GM12878 (cell line): ENCODE measurements around the gene SEMA3A. TPM values are rescaled to one million over a fixed set of nuclear protein-coding genes. Genes with fewer than 3 reads are reported as not detected.

Experiments
- ATF7 ChIP-seq: fragments of 450-650 bp; IDR thresholded peaks from 2 replicates; pipeline ENCODE4 v1.6.1; 2016; ENCODE audit warnings: low read depth, mild to moderate bottlenecking
- E2F8 ChIP-seq: fragments of 450-650 bp; IDR thresholded peaks from 2 replicates; pipeline ENCODE4 v1.6.1; 2018; ENCODE audit warnings: mild to moderate bottlenecking, low read depth, moderate library complexity; ENCODE audit not compliant: partially characterized antibody
- ELK1 ChIP-seq: IDR thresholded peaks from 2 replicates; pipeline ENCODE4 v1.6.1; 2012; ENCODE audit warnings: low read depth, low read length, improper control_type of control experiment
- MTA2 ChIP-seq: fragments of 450-650 bp; IDR thresholded peaks from 2 replicates; pipeline ENCODE4 v1.6.1; 2016; ENCODE audit warnings: low read depth, mild to moderate bottlenecking, moderate library complexity
- NR2C2 ChIP-seq: IDR thresholded peaks from 2 replicates; pipeline ENCODE4 v1.6.1; 2011; ENCODE audit warnings: borderline replicate concordance, low read depth; ENCODE audit not compliant: control insufficient read depth, insufficient read length
- RUNX3 ChIP-seq: IDR thresholded peaks from 2 replicates; pipeline ENCODE4 v1.6.1; 2012; ENCODE audit warnings: low read length, inconsistent platforms
- SKIL ChIP-seq: fragments of 450-650 bp; IDR thresholded peaks from 2 replicates; pipeline ENCODE4 v1.6.1; 2017; ENCODE audit warnings: mild to moderate bottlenecking, low read depth, inconsistent platforms; ENCODE audit not compliant: poor library complexity, severe bottlenecking
- TCF7 ChIP-seq: IDR thresholded peaks from 2 replicates; pipeline ENCODE4 v1.6.1; 2014; ENCODE audit warnings: antibody characterized with exemption, borderline replicate concordance
- USF1 ChIP-seq: IDR thresholded peaks from 2 replicates; pipeline ENCODE4 v1.6.1; 2011; ENCODE audit warnings: borderline replicate concordance, low read depth, mild to moderate bottlenecking, moderate library complexity, mixed read lengths, low read length; ENCODE audit not compliant: insufficient read depth; ENCODE audit errors: extremely low read length
- polyA plus RNA-seq, 11 experiments: library from polyadenylated mRNA; depleted of rRNA in 4 of 11; unstranded in 6 of 11; stranded (reverse) in 5 of 11; fragments of >200 nt; fragmentation: Nextera tagmentation in 4 of 11; fragmentation: Illumina TruSeq in 1 of 11; extraction: Ambion mirVana in 4 of 11; extraction: Trizol in 1 of 11; gene quantifications; 1 replicate in 1 of 11; 2 replicates in 10 of 11; pipeline versions ENCODE4 v1.2.1 to v1.2.3, GENCODE V29; 2011 to 2016; ENCODE audit warnings: inconsistent platforms in 2 of 11, missing spikeins in 2 of 11, low read depth in 1 of 11
- total RNA-seq, 4 experiments: library from RNA; depleted of rRNA in 3 of 4; stranded (reverse); fragments of >200 nt in 3 of 4; fragmentation: Illumina TruSeq in 1 of 4; extraction: Trizol in 1 of 4; gene quantifications; 2 replicates each; pipeline versions ENCODE4 v1.2.1 to v1.2.3, GENCODE V29; 2013 to 2021

SEMA3A gene
- total and polyA plus RNA-seq, 10 of the 15 experiments (the other 5 are each of a cell fraction or from before 2014, with no cell fraction given) = 0.01 to 3.3 (median 0.24) TPM

GRCh38 chr7:84181628-84182027, 13.0 kb downstream of the SEMA3A start (continued):
- TF ChIP-seq E2F8 = no peak
- TF ChIP-seq ELK1 = no peak
- TF ChIP-seq USF1 = no peak
- no peak for TF ChIP-seq NR2C2
- TF ChIP-seq SKIL = peak; percentile 61
- peak; percentile 58; the same call in 1 of the 2 replicates for TF ChIP-seq RUNX3
- no peak for TF ChIP-seq MTA2
- 0 out of 2 replicates have a peak, but pooled peaks have one; percentile 23 for TF ChIP-seq ATF7
- TF ChIP-seq TCF7 = peak; percentile 60; the same call in 1 of the 2 replicates
- TF ChIP-seq, all 136 proteins: peak for 6
